T-cell (primary cell): ENCODE measurements around the gene KCTD13. TPM values are rescaled to one million over a fixed set of nuclear protein-coding genes. Genes with fewer than 3 reads are reported as not detected.

Experiments
- ATAC-seq, 4 experiments: fragments of 200-7000 bp in 3 of 4; fragments of 150-1000 bp in 1 of 4; cut with Tn5 transposase; replicated peaks in 1 of 4; 1 replicate in 3 of 4; 2 replicates in 1 of 4; pipeline ENCODE4 v1.10.0; 2021; ENCODE audit warnings: moderate library complexity in 3 of 4, mild to moderate bottlenecking in 2 of 4, moderate number of reproducible peaks in 1 of 4
- CTCF ChIA-PET, 2 donors: fragments of 300-600 bp; sonication (Branson Sonifier 250); formaldehyde crosslinking; loops; one replicate each; lab custom pipeline; 2022; ENCODE audit warnings: antibody characterized with exemption in 2 of 2; lab: Charles Lee
- POLR2A ChIA-PET, 2 donors: fragments of 300-600 bp; sonication (Branson Sonifier 250); formaldehyde crosslinking; loops; one replicate each; lab custom pipeline; 2022; ENCODE audit warnings: antibody characterized with exemption in 2 of 2; lab: Charles Lee
- DNase-seq, 35 experiments: peaks; one replicate each; pipeline versions ENCODE4 v3.0.0 to v3.0.0-alpha.2; 2013 to 2023
- H3K27ac ChIP-seq: one replicate; pipeline ENCODE4 v1.5.1; 2013; ENCODE audit warnings: low read length
- H3K27me3 ChIP-seq, 2 experiments: replicated peaks in 1 of 2; 1 replicate in 1 of 2; 2 replicates in 1 of 2; pipeline versions ENCODE4 v1.6.1 to v1.7.0; 2013; ENCODE audit warnings: low read length in 1 of 2, mixed read lengths in 1 of 2; ENCODE audit not compliant: control insufficient read depth in 2 of 2, insufficient read depth in 2 of 2; ENCODE audit errors: extremely low read depth in 1 of 2
- H3K36me3 ChIP-seq, 2 donors: 1 replicate in 1 of 2; 2 replicates in 1 of 2; pipeline versions ENCODE4 v1.6.1 to v1.7.0; 2013; ENCODE audit warnings: low read length in 1 of 2; ENCODE audit not compliant: control insufficient read depth in 2 of 2, insufficient read depth in 1 of 2; ENCODE audit errors: extremely low read depth in 1 of 2
- H3K4me1 ChIP-seq, 2 experiments: 1 replicate in 1 of 2; 2 replicates in 1 of 2; pipeline versions ENCODE4 v1.6.1 to v1.7.0; 2013; ENCODE audit warnings: low read length in 2 of 2, mixed read lengths in 1 of 2; ENCODE audit not compliant: insufficient read depth in 2 of 2, control insufficient read depth in 1 of 2; ENCODE audit errors: extremely low read depth in 1 of 2
- H3K4me3 ChIP-seq, 2 donors: 1 replicate in 1 of 2; 2 replicates in 1 of 2; pipeline versions ENCODE4 v1.5.1 to v1.7.0; 2013; ENCODE audit warnings: mild to moderate bottlenecking in 2 of 2, low read length in 1 of 2, moderate library complexity in 1 of 2; ENCODE audit not compliant: control insufficient read depth in 1 of 2; ENCODE audit errors: extremely low read depth in 1 of 2
- H3K9me3 ChIP-seq: 2 replicates; pipeline ENCODE4 v1.7.0; 2013
- H3K27ac Mint-ChIP-seq, 2 donors: one replicate each; pipeline ENCODE4 v1.8.0; 2020 to 2021; ENCODE audit warnings: mild to moderate bottlenecking in 2 of 2, mixed read lengths in 2 of 2
- H3K27me3 Mint-ChIP-seq, 2 donors: one replicate each; pipeline ENCODE4 v1.8.0; 2021 to 2022; ENCODE audit warnings: mixed read lengths in 2 of 2
- H3K36me3 Mint-ChIP-seq: one replicate; pipeline ENCODE4 v1.8.0; 2021; ENCODE audit warnings: mixed read lengths
- H3K4me1 Mint-ChIP-seq, 3 donors: one replicate each; pipeline ENCODE4 v1.8.0; 2020 to 2022; ENCODE audit warnings: mixed read lengths in 3 of 3, mild to moderate bottlenecking in 1 of 3
- H3K4me3 Mint-ChIP-seq, 3 donors: one replicate each; pipeline ENCODE4 v1.8.0; 2020 to 2022; ENCODE audit warnings: mild to moderate bottlenecking in 3 of 3, mixed read lengths in 3 of 3, moderate library complexity in 3 of 3
- H3K9me3 Mint-ChIP-seq, 3 donors: one replicate each; pipeline ENCODE4 v1.8.0; 2020 to 2022; ENCODE audit warnings: mixed read lengths in 3 of 3
- WGBS: methylation state at CpG from one replicate; pipeline ENCODE4 v1.1.5; 2013; ENCODE audit warnings: missing lambda C conversion rate; ENCODE audit not compliant: insufficient coverage; 5-methylcytosine and 5-hydroxymethylcytosine counted together
- total RNA-seq, 35 experiments: library from RNA in 6 of 35; stranded (reverse) in 6 of 35; fragments of 120-200 nt in 1 of 35; gene quantifications; one replicate each; pipeline versions ENCODE4 v1.2.1 to v1.2.4 and lab custom pipeline; 2013 to 2026

Gene KCTD13
- total RNA-seq, 5 donors from 2014 or later (not counting 1 experiment from before 2014, with no cell fraction given), result 48.4 to 87.3 (median 79.1) TPM

- 100% methylated on average over 3 of the region's 5 CpGs for WGBS
- H3K36me3 ChIP-seq, result peaks cover 0 to 3% of the 10 kb centered on the region in 2 donors
- H3K36me3 Mint-ChIP-seq, result no peaks in the 10 kb centered on the region
- peaks cover 0 to 3% of the 10 kb centered on the region in 2 donors for H3K27me3 Mint-ChIP-seq
- H3K27me3 ChIP-seq, result peaks cover 0 to 3% of the 10 kb centered on the region in 2 experiments
- no peak overlapping the region for H3K4me3 Mint-ChIP-seq
- ChIA-PET CTCF (no interaction called here), POLR2A (interaction anchor here in 1 of 2 donors (0.6 kb wide), 1 partner anchor 28 kb away, joined by 3 read pairs; no protein-coding TSS in a partner anchor)
- DNase-seq, result no peak
- no peak for ATAC-seq
- no peak overlapping the region for H3K27ac ChIP-seq
- no peaks in the 10 kb centered on the region for H3K9me3 ChIP-seq
- no peak overlapping the region for H3K27ac Mint-ChIP-seq
- peaks cover 19 to 22% (median 22%) of the 10 kb centered on the region in 3 donors for H3K4me1 Mint-ChIP-seq
- H3K9me3 Mint-ChIP-seq, result no peaks in the 10 kb centered on the region
- H3K4me1 ChIP-seq, result peaks cover 10 to 25% of the 10 kb centered on the region in 2 experiments
- H3K4me3 ChIP-seq, result no peak overlapping the region
Measured at GRCh38 chr16:29958756-29959155, 32.7 kb upstream of the KCTD13 start.

- no peak for DNase-seq
- no peak overlapping the region for H3K27ac ChIP-seq
- no peaks in the 10 kb centered on the region for H3K36me3 ChIP-seq
- no peak for ATAC-seq
- Mint-ChIP-seq H3K4me3 (no peak overlapping the region), H3K27me3 (peaks cover 0 to 3% of the 10 kb centered on the region in 2 donors), H3K4me1 (no peaks in the 10 kb centered on the region), H3K27ac (no peak overlapping the region), H3K9me3 (peaks cover 0 to 11% (median 2%) of the 10 kb centered on the region in 3 donors), H3K36me3 (no peaks in the 10 kb centered on the region)
- no peaks in the 10 kb centered on the region for H3K4me1 ChIP-seq
- CTCF ChIA-PET, result no interaction called here
- H3K4me3 ChIP-seq, result no peak overlapping the region
- no peaks in the 10 kb centered on the region for H3K9me3 ChIP-seq
- WGBS, result 92% methylated on average over 8 of the region's 8 CpGs
- peaks cover 0 to 17% of the 10 kb centered on the region in 2 experiments for H3K27me3 ChIP-seq
- POLR2A ChIA-PET, result no interaction called here
Measured at GRCh38 chr16:29951625-29952365, 25.8 kb upstream of the KCTD13 start.

- no peak for DNase-seq
- H3K27ac Mint-ChIP-seq, result no peak overlapping the region
- H3K36me3 ChIP-seq, result no peaks in the 10 kb centered on the region
- peaks cover 0 to 3% of the 10 kb centered on the region in 2 donors for H3K27me3 Mint-ChIP-seq
- POLR2A ChIA-PET, result no interaction called here
- no peak for ATAC-seq
- no peak overlapping the region for H3K4me3 ChIP-seq
- H3K4me1 ChIP-seq, result no peaks in the 10 kb centered on the region
- peaks cover 0 to 15% of the 10 kb centered on the region in 2 experiments for H3K27me3 ChIP-seq
- H3K4me1 Mint-ChIP-seq, result no peaks in the 10 kb centered on the region
- H3K36me3 Mint-ChIP-seq, result no peaks in the 10 kb centered on the region
- peaks cover 0 to 11% (median 2%) of the 10 kb centered on the region in 3 donors for H3K9me3 Mint-ChIP-seq
- CTCF ChIA-PET, result no interaction called here
- no peak overlapping the region for H3K27ac ChIP-seq
- H3K4me3 Mint-ChIP-seq, result no peak overlapping the region
- no peaks in the 10 kb centered on the region for H3K9me3 ChIP-seq
- WGBS, result 100% methylated on average over 2 of the region's 4 CpGs
Measured at GRCh38 chr16:29950806-29951461, 24.9 kb upstream of the KCTD13 start.

- Mint-ChIP-seq H3K9me3 (peaks cover 0 to 11% (median 2%) of the 10 kb centered on the region in 3 donors), H3K4me3 (no peak overlapping the region), H3K27ac (no peak overlapping the region), H3K4me1 (peaks cover 0 to 9% (median 3%) of the 10 kb centered on the region in 3 donors), H3K27me3 (no peaks in the 10 kb centered on the region), H3K36me3 (no peaks in the 10 kb centered on the region)
- Histone ChIP-seq H3K36me3 (no peaks in the 10 kb centered on the region), H3K27me3 (peaks cover 0 to 11% of the 10 kb centered on the region in 2 experiments), H3K9me3 (no peaks in the 10 kb centered on the region), H3K4me1 (no peaks in the 10 kb centered on the region), H3K27ac (no peak overlapping the region), H3K4me3 (no peak overlapping the region)
- 40% methylated on average over 1 of the region's 2 CpGs for WGBS
- ChIA-PET CTCF (interaction anchor here (0.6 to 0.8 kb wide), 3 partner anchors 13 to 668 kb away, joined by 3 to 11 read pairs (median 4); no protein-coding TSS in a partner anchor), POLR2A (no interaction called here)
- DNase-seq, result no peak
- ATAC-seq, result no peak
Measured at GRCh38 chr16:29947897-29948296, 21.9 kb upstream of the KCTD13 start.

GRCh38 chr16:29943846-29944799 is 18.1 kb upstream of the KCTD13 start:
- H3K27ac Mint-ChIP-seq, result peak overlapping the region in 1 of 2 donors; percentile 16
- ATAC-seq, result no peak

GRCh38 chr16:29940656-29941055 is 14.6 kb upstream of the KCTD13 start:
- no peaks in the 10 kb centered on the region for H3K36me3 Mint-ChIP-seq
- H3K4me1 Mint-ChIP-seq, result peaks cover 2 to 12% (median 7%) of the 10 kb centered on the region in 3 donors
- ChIA-PET POLR2A (no interaction called here), CTCF (no interaction called here)
- no peak for DNase-seq
- Histone ChIP-seq H3K4me1 (no peaks in the 10 kb centered on the region), H3K36me3 (no peaks in the 10 kb centered on the region), H3K27ac (no peak overlapping the region), H3K9me3 (no peaks in the 10 kb centered on the region), H3K27me3 (peaks cover 0 to 13% of the 10 kb centered on the region in 2 experiments), H3K4me3 (no peak overlapping the region)
- peaks cover 0 to 14% of the 10 kb centered on the region in 2 donors for H3K27me3 Mint-ChIP-seq
- ATAC-seq, result no peak
- no peak overlapping the region for H3K4me3 Mint-ChIP-seq
- no peak overlapping the region for H3K27ac Mint-ChIP-seq
- 82% methylated on average over 4 of the region's 4 CpGs for WGBS
- H3K9me3 Mint-ChIP-seq, result no peaks in the 10 kb centered on the region

More at GRCh38 chr16:29943846-29944799, 18.1 kb upstream of the KCTD13 start:
- CTCF ChIA-PET, result no interaction called here
- DNase-seq, result no peak
- Histone ChIP-seq H3K4me1 (no peaks in the 10 kb centered on the region), H3K27me3 (peaks cover 0 to 13% of the 10 kb centered on the region in 2 experiments), H3K27ac (no peak overlapping the region), H3K9me3 (no peaks in the 10 kb centered on the region), H3K36me3 (no peaks in the 10 kb centered on the region), H3K4me3 (no peak overlapping the region)
- Mint-ChIP-seq H3K36me3 (no peaks in the 10 kb centered on the region), H3K4me3 (no peak overlapping the region), H3K9me3 (no peaks in the 10 kb centered on the region), H3K27me3 (peaks cover 0 to 9% of the 10 kb centered on the region in 2 donors), H3K4me1 (peaks cover 2 to 12% (median 7%) of the 10 kb centered on the region in 3 donors)
- POLR2A ChIA-PET, result no interaction called here
- WGBS, result 90% methylated on average over 6 of the region's 11 CpGs
